T follicular helper cell (primary cell): ENCODE measurements around the gene ASAP3.

Experiments used
- DNase-seq: peaks from one replicate; pipeline ENCODE4 v3.0.0-alpha.2; 2020; ENCODE audit warnings: low read depth

ASAP3 gene

DNA sequence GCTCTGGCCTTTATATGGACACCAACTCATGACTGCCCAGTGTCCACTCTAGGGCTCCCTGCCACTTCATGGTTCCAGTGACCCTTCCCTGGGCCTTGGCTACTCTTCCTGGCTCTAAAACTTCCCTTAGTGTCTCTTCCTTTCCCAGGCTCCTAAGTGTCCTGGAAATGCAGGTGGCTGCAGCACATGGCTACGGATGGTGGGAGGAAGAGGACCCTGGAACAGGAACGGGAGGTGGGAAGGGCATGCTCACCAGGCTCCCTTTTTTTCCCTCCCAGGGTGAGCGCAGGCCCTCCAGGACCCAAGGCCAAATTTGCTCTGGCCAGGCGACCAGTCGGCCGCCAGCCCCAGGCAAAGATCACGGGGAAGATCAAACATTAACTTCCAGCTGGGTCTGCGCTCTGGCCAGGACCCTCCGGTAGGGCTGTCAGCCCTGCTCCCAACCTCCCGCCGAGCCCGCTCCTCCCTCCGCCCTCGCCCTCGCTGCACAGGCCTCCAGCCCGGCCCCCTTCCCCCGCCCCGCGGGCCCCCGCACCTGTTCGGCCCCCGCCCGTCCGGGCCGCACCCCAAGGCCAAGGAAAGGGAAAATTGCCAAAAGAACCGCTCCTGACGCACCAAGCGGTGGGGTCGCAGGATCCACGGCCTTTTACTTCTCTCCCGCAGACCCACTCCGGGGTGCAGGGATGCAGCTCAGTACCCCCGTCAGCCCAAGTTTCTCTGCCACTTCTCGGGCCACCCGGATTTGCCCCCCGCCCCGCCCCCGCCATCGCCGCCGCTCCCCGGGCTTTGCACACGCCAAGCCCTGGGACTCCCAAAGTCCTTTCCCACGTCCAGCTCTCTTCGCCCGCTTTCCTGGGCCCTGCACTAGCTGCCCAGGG is 60.3 kb downstream of the ASAP3 start:
- peak; percentile 4 for DNase-seq

DNA sequence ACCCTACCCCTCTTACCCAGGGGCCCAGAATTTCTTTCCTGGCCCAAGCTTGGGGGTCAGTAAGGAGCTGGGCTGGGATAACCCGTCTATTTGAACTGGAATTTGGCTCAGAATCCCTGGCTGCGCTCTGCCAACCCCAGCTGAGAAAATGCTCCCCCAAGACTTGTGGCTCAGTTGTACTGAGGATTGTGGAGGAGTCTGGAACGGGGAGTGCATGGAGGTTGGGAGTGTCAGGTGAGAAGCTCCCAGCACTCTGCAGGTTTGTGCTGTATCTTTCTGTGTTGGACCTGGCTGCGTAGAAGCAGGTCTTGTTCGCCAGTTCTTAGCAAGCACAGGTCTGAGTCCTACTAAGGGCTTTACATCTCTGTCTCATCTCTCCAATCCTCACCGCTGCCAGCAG is 61.0 kb downstream of the ASAP3 start:
- no peak for DNase-seq

DNA sequence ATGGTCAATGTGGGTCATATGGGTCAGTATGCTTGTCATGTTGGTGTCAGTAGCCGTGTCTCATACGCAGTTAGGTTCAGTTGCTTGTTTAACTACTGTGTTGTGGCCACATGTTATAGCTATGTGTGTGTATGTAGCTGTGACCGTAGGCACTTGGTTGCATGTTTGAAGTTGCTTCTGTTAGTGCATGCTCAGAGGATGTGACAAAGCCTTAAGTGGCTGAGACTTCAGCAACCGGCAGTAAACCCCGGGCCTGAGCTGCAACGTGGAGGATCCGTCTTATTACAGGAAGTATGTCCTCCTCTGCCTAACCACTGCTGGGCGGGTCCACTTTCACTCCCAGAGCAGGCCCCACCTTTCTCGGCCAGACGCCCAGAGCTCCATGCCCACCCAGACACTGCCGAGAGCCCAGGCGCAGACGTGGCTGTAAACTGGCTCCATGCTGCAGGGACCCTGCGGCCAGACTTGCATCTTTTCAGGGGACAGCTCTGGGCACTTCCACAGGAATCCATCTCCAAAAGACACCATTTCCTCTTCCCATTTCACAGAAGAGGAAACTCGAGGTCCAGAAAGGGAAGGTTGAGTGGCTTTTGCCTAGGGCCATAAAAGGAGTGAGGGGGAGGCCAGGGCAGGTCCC is 61.6 kb downstream of the ASAP3 start:
- peak; percentile 22 for DNase-seq

DNA sequence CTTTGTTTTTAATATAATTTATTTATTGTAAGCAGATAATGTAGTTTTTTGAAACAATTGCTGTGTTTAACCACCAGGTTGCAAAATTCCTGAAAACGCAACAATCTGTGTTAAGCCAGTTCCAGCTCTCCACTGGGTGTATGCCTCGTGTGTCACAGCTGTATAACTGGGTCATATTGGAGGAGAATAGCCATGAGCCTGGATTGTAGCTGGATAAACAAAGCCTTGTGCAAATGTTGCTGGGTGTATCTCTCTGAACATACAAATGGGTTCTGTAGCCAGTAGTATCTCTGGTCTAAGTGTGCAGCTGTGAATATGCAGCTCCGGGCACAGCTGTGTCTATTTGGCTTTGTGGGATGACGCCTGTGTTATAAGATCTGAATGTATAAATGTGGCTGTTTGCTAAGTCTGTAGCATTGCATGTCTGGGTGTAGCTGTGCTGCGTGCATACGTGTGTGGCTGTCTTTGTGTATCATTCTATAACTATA is 62.2 kb downstream of the ASAP3 start:
- DNase-seq, result no peak

DNA sequence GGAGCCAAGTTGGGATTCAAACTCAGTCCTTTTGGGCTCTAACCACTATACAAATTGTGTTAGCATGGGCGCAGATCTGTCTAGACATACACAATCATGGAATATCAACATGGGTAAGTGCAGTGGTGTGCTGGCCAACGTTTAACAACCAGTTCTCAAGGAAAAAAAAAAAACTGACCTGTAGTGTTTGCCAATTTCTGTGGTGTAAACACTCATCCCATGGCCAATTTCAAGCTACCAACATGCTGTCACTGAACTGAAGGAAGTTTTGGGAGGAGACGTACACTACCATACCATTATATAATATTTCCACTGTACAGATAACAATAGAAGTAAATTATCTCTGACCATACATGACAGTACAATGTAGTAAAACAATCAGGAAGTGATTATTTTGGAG is 62.6 kb downstream of the ASAP3 start:
- DNase-seq, result no peak

DNA sequence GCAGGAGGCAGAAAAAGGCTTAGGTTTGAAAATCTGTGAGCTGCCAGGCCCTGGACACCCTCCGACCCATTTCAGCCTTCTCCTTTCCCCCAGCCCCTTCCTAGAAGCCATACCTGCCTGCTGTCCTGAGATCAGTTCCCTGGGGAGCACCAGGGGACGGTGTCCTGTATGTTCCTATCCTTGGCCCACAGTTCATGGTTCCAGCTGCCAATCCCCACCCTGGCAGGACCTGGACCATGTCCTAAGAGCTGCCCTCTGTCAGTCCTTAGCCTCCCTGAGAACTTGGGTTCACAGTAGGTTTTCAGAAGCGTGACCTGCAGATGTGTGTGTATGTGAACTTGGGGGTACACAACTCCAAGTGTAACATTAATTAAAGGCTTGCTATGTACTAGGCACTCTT is 63.2 kb downstream of the ASAP3 start:
- DNase-seq, result no peak

DNA sequence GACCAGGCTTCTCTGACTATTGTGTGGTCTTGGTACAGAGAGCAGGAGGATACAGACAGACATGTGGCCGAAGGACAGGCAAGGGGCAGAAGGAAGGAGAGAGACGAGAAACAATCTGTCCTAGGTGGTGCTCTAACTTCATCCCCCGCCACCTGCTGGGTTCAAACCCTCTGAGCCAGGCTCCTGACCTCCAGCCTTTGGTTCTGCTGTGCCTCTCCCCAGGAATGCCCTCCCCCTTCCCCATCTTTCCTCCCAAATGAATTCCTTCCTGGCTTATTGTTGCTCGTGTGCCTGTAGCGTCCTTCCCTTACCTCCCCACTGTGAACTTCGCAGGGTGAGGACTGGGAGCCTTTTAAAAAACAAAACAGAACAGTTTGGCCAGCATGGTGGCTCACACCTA is 64.8 kb downstream of the ASAP3 start:
- DNase-seq, result no peak

DNA sequence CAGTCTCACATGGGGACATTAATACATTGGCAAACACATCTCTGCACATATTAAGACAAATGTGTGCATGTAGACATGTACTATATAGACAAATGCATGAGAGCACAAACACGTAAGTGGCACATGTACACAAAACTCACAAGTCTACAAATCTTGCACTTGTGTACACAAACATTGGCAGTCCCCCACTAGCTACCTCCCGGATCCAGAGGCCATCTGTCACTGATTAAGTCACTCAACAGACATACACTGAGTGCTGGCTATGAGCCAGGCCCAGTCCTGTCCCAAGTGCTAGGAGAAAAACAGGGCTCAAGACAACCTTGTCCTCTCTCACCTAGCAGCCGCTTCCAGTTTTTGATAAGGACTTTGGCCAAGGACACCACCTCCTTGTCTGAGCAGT is 66.4 kb downstream of the ASAP3 start:
- DNase-seq, result no peak

DNA sequence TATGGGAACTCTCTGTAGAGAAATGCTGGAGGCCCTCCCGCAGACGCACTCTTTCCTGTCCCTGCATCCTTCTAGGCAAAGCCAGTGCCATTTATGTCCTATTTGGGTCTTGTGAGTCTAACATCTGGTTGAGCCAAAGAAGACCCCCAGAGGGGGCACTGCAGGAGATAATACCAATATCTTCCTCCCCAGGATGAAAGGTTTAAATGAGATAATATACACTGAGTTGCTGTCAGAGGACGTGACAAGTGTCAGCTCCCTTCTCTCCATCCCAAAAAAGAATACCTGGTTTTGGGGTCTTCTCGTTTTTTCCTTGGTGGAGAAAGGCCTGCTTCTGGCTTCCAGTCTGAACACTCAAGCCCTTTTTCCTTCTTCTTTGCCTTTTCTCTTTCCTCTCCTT is 67.0 kb downstream of the ASAP3 start:
- DNase-seq, result no peak

DNA sequence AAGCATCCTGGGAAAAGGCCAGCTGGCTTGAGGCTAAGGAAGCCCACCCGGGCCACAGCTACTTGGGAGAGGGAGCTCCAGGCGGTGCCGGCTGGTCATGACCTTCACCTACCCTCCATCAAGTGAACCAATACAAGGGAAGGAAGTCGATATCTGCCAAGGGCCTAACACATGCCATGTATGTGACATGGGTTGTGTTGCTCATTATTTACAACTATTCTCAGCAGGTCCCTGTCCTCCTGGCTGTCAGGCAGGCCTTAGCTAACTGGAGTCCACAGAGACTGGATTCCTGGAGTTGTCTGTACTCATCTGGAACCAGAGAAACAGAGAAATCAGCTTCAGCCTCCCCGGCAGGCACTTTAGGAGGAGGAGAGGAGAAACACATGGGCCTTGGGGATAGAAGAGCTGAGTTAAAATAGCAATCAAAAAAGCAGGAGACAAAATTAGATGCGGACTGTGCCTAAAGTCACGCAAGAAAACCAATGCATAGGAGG is 75.1 kb downstream of the ASAP3 start:
- DNase-seq, result no peak

DNA sequence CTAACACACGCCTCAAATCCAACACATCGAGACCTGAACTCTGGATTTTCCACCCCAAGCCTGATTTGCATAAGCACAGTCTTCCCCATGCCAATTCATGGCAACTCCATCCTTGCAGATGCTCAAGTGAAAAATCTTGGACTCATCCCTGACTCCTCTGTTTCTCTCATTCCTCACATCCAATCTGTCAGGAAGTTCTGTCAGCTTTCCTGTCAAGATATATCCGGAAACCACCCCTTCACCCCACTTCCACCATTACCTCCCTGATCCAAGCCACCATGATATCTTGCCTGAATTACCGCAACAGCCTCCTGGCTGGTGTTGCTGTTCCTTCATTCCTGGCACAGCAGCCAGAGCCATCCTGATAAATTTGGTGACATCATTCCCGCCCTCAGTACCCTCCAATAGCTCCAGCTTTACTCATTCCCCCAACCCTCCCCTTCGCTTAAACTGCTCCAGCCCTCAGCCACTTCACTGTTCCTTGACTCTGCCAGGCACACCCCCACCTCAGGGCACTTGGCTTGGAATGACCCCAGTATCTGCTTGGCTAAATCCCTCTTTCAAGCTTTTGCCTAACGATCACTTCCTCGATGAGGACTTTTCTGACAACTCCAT is 76.9 kb downstream of the ASAP3 start:
- DNase-seq, result no peak

DNA sequence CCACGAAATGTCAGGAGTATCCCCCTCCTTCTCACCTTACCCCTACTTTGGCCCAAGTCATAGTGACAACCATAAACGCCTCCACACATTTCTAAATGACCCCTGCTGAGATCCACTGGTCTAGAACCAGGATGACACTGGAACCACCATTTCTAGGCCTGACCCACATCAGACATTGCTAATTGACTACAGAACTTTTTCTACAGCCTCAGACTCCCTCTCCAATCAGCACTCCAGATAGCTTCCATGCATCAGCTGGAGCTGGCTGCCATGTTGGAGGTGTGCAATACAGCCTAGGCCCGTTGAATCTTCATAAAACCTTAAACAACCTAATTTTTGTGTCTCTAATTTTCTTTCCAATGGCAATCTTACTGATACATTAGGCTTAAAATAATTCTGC is 78.0 kb downstream of the ASAP3 start:
- DNase-seq, result no peak

DNA sequence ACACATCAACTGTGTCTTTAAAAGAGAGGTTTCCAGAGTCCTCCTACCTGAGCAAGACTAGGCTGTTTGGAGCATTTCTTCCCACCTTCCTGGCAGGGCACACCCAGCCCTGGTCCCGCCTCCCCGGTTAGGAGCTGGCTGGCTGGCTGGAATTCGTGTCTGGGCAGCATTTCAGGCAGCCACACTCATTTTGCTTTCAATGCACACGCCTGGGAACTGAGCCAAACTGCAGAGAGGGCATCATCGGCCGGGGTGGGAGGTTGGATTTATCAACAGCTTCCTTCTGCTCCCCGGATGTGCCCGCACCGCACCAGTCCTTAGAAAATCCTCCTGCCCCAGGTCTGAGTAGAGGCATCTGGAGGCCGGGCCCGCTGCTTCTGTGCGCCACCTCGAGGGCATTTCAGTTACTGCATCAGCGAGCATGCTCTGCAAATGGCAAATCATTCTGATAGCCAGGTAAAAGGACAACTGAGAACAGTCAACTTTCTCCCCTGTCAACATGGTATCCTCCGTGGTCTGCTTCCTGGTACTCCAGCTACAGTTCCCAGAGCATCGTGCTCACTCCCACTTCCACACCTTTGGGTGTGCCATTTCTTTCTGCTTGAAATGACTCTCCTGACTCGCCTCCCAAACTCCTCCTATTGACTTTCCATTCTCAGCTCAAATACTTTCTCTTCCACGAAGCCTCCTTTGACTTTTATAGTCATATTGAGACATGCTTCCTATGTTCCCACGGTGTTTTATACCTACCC is 80.1 kb downstream of the ASAP3 start:
- DNase-seq, result peak; percentile 67

DNA sequence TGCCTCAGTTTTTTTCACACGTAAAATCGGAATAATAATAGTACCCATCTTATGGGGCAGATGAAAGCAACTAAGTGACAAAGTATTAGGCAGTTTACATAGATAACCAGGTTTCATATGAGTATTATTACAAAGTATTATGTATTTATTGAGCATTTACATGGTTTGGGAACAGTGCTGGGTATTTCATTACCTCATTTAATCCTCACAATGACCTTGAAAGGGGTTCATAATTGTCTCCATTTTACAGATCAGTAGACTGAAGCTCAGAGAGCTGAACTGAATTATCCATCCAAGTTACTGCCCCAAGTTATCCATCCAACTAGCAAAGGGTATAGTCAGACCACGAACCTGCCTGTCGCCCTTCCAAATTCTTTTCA is 80.6 kb downstream of the ASAP3 start:
- no peak for DNase-seq

DNA sequence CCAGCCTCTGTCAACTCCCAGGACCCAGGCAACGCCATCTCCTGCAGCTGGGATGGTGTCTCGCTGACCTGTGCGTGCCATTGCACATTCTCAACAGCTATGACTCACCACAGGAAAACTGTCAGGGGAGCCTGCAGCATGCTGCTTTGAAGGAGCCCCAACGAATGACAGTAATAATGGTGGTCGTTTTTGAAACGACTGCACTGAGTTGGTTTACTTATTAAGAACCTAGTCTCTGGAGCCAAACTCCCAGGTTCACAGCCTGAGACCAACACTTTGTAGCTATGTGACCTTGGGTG is 81.0 kb downstream of the ASAP3 start:
- DNase-seq, result no peak

DNA sequence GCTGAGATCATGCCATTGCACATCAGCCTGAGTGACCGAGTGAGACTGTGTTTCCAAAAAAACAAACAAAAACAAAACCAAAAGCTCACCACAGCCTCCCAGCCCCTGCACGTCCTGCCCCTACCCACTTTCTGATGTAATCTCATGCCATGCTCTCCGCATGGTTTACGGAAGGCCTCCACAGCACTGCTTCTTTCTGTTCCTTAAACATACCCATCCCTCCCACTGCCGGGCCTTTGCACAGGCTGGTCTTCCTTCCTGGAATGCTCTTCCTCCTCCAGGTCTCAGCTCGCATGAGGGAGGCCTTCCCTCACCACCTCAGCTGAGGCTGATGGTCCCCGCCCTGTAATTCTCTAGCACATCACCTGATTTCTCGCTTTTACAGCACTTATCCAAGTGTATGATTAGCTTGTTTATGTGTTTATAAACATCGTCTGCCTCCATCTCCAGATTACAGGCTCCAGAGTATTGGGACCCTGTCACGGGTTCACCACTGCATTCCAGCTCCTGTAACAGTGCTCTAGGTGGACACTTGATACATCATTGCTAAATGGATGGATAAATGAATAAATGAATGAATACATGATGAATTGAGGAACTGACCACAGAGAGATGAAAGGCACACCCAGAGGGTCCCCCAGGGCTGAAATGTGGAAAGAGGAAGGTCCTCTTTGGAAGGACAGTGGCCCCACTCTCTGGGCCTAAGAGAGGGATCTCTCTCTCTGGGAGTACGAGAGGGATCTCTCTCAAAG is 81.5 kb downstream of the ASAP3 start:
- DNase-seq, result no peak

DNA sequence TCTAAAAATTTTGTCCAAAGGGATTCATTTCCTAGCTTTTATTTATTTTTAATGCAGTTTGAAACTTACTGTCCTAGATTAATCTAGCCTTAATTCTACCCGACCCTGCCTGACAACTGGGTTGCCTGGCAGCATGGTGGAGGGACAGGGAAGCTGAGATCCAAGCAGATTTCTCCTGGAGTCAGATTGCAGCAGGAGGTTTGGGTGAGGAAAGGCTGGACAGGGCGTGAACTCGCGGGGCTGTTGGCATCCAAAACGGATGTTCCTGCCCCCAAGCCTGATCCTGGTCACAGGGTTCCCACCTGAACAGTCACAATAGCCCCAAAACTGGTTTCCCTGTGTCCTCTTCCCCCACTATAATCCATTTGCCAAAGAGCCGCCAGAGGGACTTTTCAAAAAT is 82.7 kb downstream of the ASAP3 start:
- DNase-seq, result no peak

DNA sequence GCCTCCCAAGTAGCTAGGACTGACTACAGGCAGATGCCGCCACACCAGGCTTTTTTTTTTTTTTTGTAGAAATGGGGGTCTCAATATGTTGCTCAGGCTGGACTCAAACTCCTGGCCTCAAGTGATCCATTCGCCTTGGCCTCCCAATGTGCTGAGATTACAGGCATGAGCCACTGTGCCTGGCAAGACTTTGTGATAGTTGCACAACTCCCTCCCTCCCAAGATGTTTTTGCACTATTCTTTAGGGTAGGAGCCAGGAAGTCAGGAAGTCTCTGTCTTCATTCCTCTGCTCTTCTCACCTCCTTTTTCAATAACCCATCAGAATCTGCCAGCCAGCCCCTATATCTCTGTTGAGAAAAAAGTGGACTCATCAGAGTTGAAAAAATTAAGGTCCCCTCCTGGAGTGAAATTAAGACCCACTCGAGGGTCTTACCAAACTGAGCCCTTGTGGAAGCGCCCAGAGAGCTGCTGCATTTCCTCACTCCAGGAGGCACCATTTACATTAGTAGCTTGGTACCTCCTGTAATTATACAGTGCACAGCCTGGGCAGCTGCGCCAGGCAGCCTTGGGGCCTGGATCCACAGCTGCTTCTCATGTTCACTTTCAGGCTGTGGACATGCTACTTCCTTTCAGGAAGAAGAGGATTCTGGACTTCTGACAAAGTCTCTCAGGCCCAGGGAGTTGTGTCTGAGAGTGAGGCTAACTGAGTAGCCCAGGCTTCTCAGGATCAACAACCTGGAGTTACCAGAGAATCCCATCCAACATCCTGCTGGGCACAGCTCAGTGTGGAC is 83.5 kb downstream of the ASAP3 start:
- no peak for DNase-seq

DNA sequence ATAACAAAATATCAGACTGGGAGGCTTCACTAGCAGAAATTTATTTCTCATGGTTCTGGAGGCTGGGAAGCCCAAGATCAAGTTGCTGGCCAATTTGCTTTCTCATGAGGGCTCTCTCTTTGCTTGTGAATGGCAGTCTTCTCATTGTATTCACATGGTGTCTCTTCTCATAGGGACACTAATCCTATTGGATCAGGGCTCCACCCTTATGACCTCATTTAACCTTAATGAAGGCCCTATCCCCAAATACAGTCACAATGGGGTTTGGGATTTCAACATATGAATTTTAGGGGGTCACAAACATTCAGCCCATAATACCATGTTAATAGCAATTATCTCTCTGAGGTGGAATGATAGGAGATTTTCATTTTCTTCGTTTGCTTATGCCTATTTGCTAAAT is 84.8 kb downstream of the ASAP3 start:
- no peak for DNase-seq

DNA sequence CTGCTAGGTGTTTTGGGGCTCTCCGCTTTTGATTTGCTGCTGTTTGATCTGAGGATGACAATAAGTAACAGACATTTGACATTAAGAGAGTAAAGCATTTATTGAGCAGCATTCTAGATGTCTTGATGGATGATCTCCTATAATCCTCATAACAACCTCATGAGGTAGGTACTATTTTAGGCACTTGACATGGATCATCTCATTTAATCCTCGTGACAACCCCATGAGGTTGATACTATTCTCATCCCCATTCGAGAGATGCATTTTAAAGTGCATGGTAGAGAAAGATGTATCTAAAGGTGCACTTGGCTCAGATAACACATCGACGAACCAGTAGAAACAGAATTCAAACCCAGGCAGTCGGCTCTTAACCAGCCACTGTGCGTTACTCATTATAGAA is 86.1 kb downstream of the ASAP3 start:
- DNase-seq, result no peak

DNA sequence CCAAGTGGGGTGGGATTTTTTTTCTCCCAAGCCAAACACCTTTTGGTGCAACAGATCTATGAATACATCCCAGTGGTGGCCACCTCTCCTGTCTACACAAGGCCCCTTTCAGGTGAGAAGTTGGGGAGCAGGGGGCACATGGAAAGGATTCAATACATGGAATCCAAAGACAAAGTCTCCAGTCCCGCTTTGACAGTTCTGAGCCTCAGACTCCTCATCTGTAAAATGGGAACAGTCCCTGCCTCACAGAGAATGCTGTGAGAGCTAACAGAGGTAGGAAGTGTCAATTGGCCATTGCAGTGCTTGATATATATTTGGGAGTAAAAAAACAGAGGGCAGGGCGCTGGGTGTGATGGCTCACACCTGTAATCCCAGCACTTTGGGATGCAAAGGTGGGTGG is 87.6 kb downstream of the ASAP3 start:
- DNase-seq, result no peak
